ENCODE measurements around the gene SHLD1. TPM values are rescaled to one million over a fixed set of nuclear protein-coding genes. Genes with fewer than 3 reads are reported as not detected.

SHLD1 gene
- total RNA-seq, 1 experiment from 2014 or later, result 2.4 TPM

- RAD21 ChIA-PET (ENCODE audit: low non-redundant PET in 1 of 2, low total read pairs in 2 of 2, uncharacterized antibody in 2 of 2, unreplicated experiment in 2 of 2), result no interaction called here
- H3K27me3 ChIP-seq (ENCODE audit: insufficient read depth, low read length), result no peaks in the 10 kb centered on the region
- H3K79me2 ChIP-seq (ENCODE audit: insufficient read depth, low read length), result no peaks in the 10 kb centered on the region
- ATAC-seq (no peak), DNase-seq (ENCODE audit: low read depth, low spot score) (no peak)
- POLR2A ChIA-PET, result no interaction called here
- H3K4me2 ChIP-seq (ENCODE audit: low read length), result no peak overlapping the region
- intact Hi-C loops (cut with micrococcal nuclease), result no loop called here
- H3K9me2 ChIP-seq (ENCODE audit: insufficient read depth), result no peaks in the 10 kb centered on the region
- BruUV-seq (replicated peaks), result no TSS peak
- no peaks in the 10 kb centered on the region for H3K4me1 ChIP-seq (ENCODE audit: control insufficient read depth in 1 of 2, insufficient read depth in 2 of 2, low read length in 2 of 2)
- CTCF ChIA-PET, result interaction anchor here (1.1 kb wide), 1 partner anchor 234 kb away, joined by 3 read pairs; no protein-coding TSS in a partner anchor
- H3K36me3 ChIP-seq (ENCODE audit: control insufficient read depth in 1 of 2, insufficient read depth in 2 of 2, low read length in 2 of 2), result no peaks in the 10 kb centered on the region
- no peak overlapping the region for H3K27ac ChIP-seq (ENCODE audit: low read depth, low read length)
- no peak for TF ChIP-seq SRF (IDR thresholded peaks at IDR 0.05; ENCODE audit: low read depth)
- TF ChIP-seq POLR2A (IDR thresholded peaks at IDR 0.05; ENCODE audit: borderline replicate concordance, extremely low read depth, insufficient read depth, insufficient read length), result no peak
- no peak for TF ChIP-seq ZBTB33 (IDR thresholded peaks at IDR 0.05; ENCODE audit: extremely low read depth, insufficient replicate concordance, low read length)
- H2AFZ ChIP-seq (ENCODE audit: low read depth, low read length, poor library complexity, severe bottlenecking), result no peak overlapping the region
- no peaks in the 10 kb centered on the region for H4K20me1 ChIP-seq (ENCODE audit: insufficient read depth)
- H3K9ac ChIP-seq (ENCODE audit: low read length), result no peak overlapping the region
- H3K4me3 ChIP-seq (replicated peaks in 1 of 2; ENCODE audit: low read depth in 1 of 2, low read length in 2 of 2), result no peak overlapping the region
- no peaks in the 10 kb centered on the region for H3K9me3 ChIP-seq (ENCODE audit: control insufficient read depth in 1 of 2, insufficient read depth in 1 of 2, low read depth in 1 of 2, low read length in 2 of 2)
Measured at GRCh38 chr20:5793916-5794315, 43.7 kb downstream of the SHLD1 start.

GRCh38 chr20:5796331-5797040 is 46.3 kb downstream of the SHLD1 start:
- H2AFZ ChIP-seq (ENCODE audit: low read depth, low read length, poor library complexity, severe bottlenecking), result no peak overlapping the region
- POLR2A ChIA-PET, result no interaction called here
- ATAC-seq (no peak), DNase-seq (ENCODE audit: low read depth, low spot score) (no peak)
- no peak overlapping the region for H3K4me3 ChIP-seq (replicated peaks in 1 of 2; ENCODE audit: low read depth in 1 of 2, low read length in 2 of 2)
- no peaks in the 10 kb centered on the region for H3K9me3 ChIP-seq (ENCODE audit: control insufficient read depth in 1 of 2, insufficient read depth in 1 of 2, low read depth in 1 of 2, low read length in 2 of 2)
- H4K20me1 ChIP-seq (ENCODE audit: insufficient read depth), result no peaks in the 10 kb centered on the region
- H3K79me2 ChIP-seq (ENCODE audit: insufficient read depth, low read length), result no peaks in the 10 kb centered on the region
- no peaks in the 10 kb centered on the region for H3K4me1 ChIP-seq (ENCODE audit: control insufficient read depth in 1 of 2, insufficient read depth in 2 of 2, low read length in 2 of 2)
- CTCF ChIA-PET, result interaction anchor here (1.1 to 1.5 kb wide), 3 partner anchors 8 to 268 kb away, joined by 3 to 7 read pairs (median 4); no protein-coding TSS in a partner anchor
- no peaks in the 10 kb centered on the region for H3K36me3 ChIP-seq (ENCODE audit: control insufficient read depth in 1 of 2, insufficient read depth in 2 of 2, low read length in 2 of 2)
- H3K27me3 ChIP-seq (ENCODE audit: insufficient read depth, low read length), result no peaks in the 10 kb centered on the region
- intact Hi-C loops (cut with micrococcal nuclease), result no loop called here
- H3K9me2 ChIP-seq (ENCODE audit: insufficient read depth), result no peaks in the 10 kb centered on the region
- RAD21 ChIA-PET (ENCODE audit: low non-redundant PET in 1 of 2, low total read pairs in 2 of 2, uncharacterized antibody in 2 of 2, unreplicated experiment in 2 of 2), result no interaction called here
- no peak overlapping the region for H3K9ac ChIP-seq (ENCODE audit: low read length)
- no peak overlapping the region for H3K27ac ChIP-seq (ENCODE audit: low read depth, low read length)
- no peak overlapping the region for H3K4me2 ChIP-seq (ENCODE audit: low read length)
- BruUV-seq (replicated peaks), result no TSS peak
- TF ChIP-seq EZH2phosphoT487 (IDR thresholded peaks at IDR 0.05; ENCODE audit: borderline replicate concordance), result no peak
- TF ChIP-seq EGR1 (IDR thresholded peaks at IDR 0.05; ENCODE audit: low read depth), result no peak
- TF ChIP-seq YY1 (IDR thresholded peaks at IDR 0.05; ENCODE audit: extremely low read depth, insufficient replicate concordance, low read depth, low read length), result no peak
- TF ChIP-seq EZH2 (IDR thresholded peaks at IDR 0.05), result no peak
- TF ChIP-seq CEBPB (IDR thresholded peaks at IDR 0.05; ENCODE audit: low read depth), result no peak
- no peak for TF ChIP-seq REST (IDR thresholded peaks at IDR 0.05; ENCODE audit: low read depth)
- TF ChIP-seq SP1 (IDR thresholded peaks at IDR 0.05; ENCODE audit: low read depth), result no peak
- no peak for TF ChIP-seq ZBTB33 (IDR thresholded peaks at IDR 0.05; ENCODE audit: extremely low read depth, insufficient replicate concordance, low read length)
- TF ChIP-seq FOSL1 (IDR thresholded peaks at IDR 0.05; ENCODE audit: low read depth), result no peak
- TF ChIP-seq POLR2AphosphoS5 (IDR thresholded peaks at IDR 0.05; ENCODE audit: low read depth, low read length), result no peak

All from HCT116 (cell line).